ENCODE results near the gene ITGA4. TPM values are rescaled to one million over a fixed set of nuclear protein-coding genes. Genes with fewer than 3 reads are reported as not detected.

The ITGA4 gene
- total RNA-seq, 2 donors from 2014 or later: 4.1 to 6.7 TPM

- Histone ChIP-seq H3K36me3 (no peaks in the 10 kb centered on the region), H3K4me1 (no peaks in the 10 kb centered on the region), H3K27me3 (no peaks in the 10 kb centered on the region), H3K9ac (ENCODE audit: low read depth in 2 of 2, low read length in 2 of 2) (no peak overlapping the region), H3K9me3 (no peaks in the 10 kb centered on the region), H3K4me3 (no peak overlapping the region), H3K27ac (no peak overlapping the region)
- peak; percentile 76 for DNase-seq
- peak; percentile 89 for TF ChIP-seq CTCF (IDR thresholded peaks at IDR 0.05)
- intact Hi-C loops (cut with DNase I): loop anchor here (5.0 to 10.0 kb wide), 2 partner anchors 362 to 1340 kb away; no protein-coding TSS in a partner anchor
These were observed 9.7 kb downstream of the ITGA4 start for GRCh38 chr2:181466661-181467576.

DNA sequence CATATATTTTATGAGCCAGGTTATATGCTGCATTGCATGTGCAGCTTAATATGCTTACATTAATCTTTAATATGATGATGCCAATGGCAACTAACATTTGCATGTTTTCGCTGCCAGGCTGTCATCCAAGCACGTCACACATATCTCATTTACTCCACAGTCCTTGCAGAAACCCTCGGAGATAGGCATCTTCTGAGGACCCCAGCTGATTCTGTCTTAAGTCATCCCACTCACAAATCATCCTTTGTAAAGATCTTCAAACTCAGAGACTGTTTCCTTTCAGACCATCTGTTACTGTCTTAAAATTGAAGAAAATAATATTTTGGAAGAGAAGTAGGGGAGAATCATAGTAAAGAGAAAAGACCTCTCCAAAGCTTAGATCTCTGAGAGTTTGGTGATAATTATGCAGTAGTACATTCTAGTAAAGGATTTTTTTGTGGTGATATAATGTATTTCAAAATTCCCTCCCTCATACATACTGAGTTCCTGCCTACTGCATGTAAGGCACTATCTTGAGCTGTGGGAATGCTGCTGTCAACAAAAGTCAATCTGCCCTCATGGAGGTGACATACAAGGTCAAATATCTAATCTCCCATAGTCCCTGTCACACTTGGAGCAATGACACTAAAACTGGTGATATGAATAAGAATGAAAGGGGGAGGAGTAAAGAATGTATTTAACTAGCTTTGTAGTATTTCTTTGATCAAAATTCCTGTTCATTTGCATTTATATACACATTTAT, 11.0 kb downstream of the ITGA4 start:
- intact Hi-C loops (cut with DNase I): loop anchor here (5.0 to 10.0 kb wide), 2 partner anchors 363 to 1341 kb away; no protein-coding TSS in a partner anchor
- H3K4me1 ChIP-seq: no peaks in the 10 kb centered on the region

DNA sequence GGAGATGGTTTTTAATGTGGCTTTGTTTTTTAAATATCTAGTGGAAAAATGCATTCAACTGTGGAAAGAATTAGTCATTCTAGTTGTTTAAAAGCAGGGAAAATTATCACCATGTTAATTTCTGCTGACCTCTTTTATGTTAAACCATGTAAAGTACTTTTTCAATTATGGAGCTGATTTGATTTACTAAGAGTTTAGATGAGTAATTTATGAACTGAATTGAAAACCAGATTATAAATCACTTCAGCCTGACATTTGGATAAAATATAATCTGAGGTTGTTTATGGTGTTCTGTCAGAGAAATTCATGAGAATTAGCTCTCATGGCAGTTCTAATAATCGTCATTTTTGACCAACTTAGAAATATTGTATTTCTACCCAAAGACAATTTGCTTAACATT, 11.6 kb downstream of the ITGA4 start:
- Histone ChIP-seq H3K36me3 (no peaks in the 10 kb centered on the region), H3K4me3 (no peak overlapping the region), H3K9ac (ENCODE audit: low read depth in 2 of 2, low read length in 2 of 2) (no peak overlapping the region), H3K27ac (no peak overlapping the region), H3K9me3 (no peaks in the 10 kb centered on the region), H3K4me1 (no peaks in the 10 kb centered on the region), H3K27me3 (no peaks in the 10 kb centered on the region)
- no peak for TF ChIP-seq CTCF (IDR thresholded peaks at IDR 0.05)
- DNase-seq: no peak
- intact Hi-C loops (cut with DNase I): loop anchor here (5.0 to 10.0 kb wide), 2 partner anchors 364 to 1342 kb away; no protein-coding TSS in a partner anchor

More for the DNA sequence above, 11.0 kb downstream of the ITGA4 start:
- Histone ChIP-seq H3K27me3 (no peaks in the 10 kb centered on the region), H3K4me3 (no peak overlapping the region), H3K36me3 (no peaks in the 10 kb centered on the region), H3K27ac (no peak overlapping the region), H3K9ac (ENCODE audit: low read depth in 2 of 2, low read length in 2 of 2) (no peak overlapping the region), H3K9me3 (no peaks in the 10 kb centered on the region)
- no peak for DNase-seq
- TF ChIP-seq CTCF (IDR thresholded peaks at IDR 0.05): no peak

DNA sequence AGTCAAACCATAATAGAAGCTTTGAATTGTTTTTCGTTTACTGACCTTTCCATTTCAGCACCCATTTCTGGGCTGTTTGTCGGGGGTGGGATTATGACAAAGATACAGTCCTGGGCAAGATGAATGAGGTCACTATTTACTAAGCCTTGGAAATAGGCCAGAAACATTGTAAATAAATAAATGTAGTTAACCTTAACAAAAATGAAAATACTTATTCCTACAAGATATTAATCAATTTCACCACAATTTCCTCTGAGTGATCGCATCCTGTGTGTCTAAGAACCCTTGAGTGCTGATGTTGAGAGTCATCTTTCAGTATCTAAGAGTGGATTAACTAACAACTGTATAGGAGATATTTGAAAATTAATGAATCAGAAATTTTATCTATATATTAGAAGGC, 14.0 kb downstream of the ITGA4 start:
- DNase-seq: no peak
- Histone ChIP-seq H3K4me3 (no peak overlapping the region), H3K4me1 (no peaks in the 10 kb centered on the region), H3K27ac (no peak overlapping the region), H3K27me3 (no peaks in the 10 kb centered on the region), H3K36me3 (no peaks in the 10 kb centered on the region), H3K9me3 (no peaks in the 10 kb centered on the region), H3K9ac (ENCODE audit: low read depth in 2 of 2, low read length in 2 of 2) (no peak overlapping the region)
- no peak for TF ChIP-seq CTCF (IDR thresholded peaks at IDR 0.05)
- intact Hi-C loops (cut with DNase I): no loop called here

DNA sequence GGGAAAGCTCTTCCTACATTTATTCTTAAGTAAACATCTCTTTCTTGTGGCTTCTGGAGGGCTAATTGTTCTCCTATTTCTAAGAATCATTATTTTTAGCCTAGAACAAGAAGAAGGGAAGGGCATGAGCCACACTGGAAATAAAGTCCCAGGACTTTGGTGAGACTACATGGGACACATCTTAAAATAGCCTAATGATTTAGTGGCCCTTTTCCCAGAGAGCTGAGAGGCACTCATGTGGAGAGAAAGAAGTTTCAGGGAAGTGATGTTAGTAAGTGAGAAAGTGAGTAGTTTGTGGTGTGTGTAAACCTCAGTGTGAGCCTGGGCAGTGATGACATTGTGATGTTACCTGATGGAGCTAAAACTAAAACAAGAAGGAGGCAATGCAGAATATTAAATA, 14.6 kb downstream of the ITGA4 start:
- H3K4me3 ChIP-seq: no peak overlapping the region
- TF ChIP-seq CTCF (IDR thresholded peaks at IDR 0.05): no peak
- no peaks in the 10 kb centered on the region for H3K27me3 ChIP-seq
- intact Hi-C loops (cut with DNase I): no loop called here
- DNase-seq: no peak
- no peaks in the 10 kb centered on the region for H3K4me1 ChIP-seq
- no peak overlapping the region for H3K27ac ChIP-seq
- no peaks in the 10 kb centered on the region for H3K9me3 ChIP-seq
- no peak overlapping the region for H3K9ac ChIP-seq (ENCODE audit: low read depth in 2 of 2, low read length in 2 of 2)
- no peaks in the 10 kb centered on the region for H3K36me3 ChIP-seq
